Panc1 (cell line): Measurements from ENCODE around the gene ANO4. TPM values are rescaled to one million over a fixed set of nuclear protein-coding genes. Genes with fewer than 3 reads are reported as not detected.

Experiments
- ATAC-seq: fragments of 200-7000 bp; cut with Tn5 transposase; 2 replicates; pipeline ENCODE4 v1.9.1; 2020; ENCODE audit warnings: mild to moderate bottlenecking, moderate library complexity
- BruUV-seq: library from RNA; stranded (reverse); fragments of 400-500 nt; replicated peaks from 2 replicates; lab custom pipeline; 2021; lab: Mats Ljungman, UMichigan
- CTCF ChIA-PET: fragments of 300-600 bp; sonication (Branson Sonifier 250); formaldehyde crosslinking; loops from one replicate; lab custom pipeline; 2022; ENCODE audit warnings: antibody characterized with exemption; lab: Charles Lee
- POLR2A ChIA-PET: fragments of 300-600 bp; sonication (Branson Sonifier 250); formaldehyde crosslinking; loops from one replicate; lab custom pipeline; 2022; ENCODE audit warnings: antibody characterized with exemption; lab: Charles Lee
- DNase-seq: peaks from one replicate; pipeline ENCODE4 v3.0.0-alpha.2; 2010; ENCODE audit warnings: low read depth, low spot score
- H3K27ac ChIP-seq: 2 replicates; pipeline ENCODE4 v1.5.1; 2011; ENCODE audit warnings: mild to moderate bottlenecking, low read length, inconsistent platforms
- H3K27me3 ChIP-seq: fragments of 200-500 bp; sonication (Bioruptor generic); 2 replicates; pipeline ENCODE4 v1.6.0; 2014; ENCODE audit warnings: low read length, inconsistent platforms; ENCODE audit not compliant: control insufficient read depth, insufficient read depth
- H3K36me3 ChIP-seq: fragments of 200-500 bp; sonication (Bioruptor generic); 2 replicates; pipeline ENCODE4 v1.5.1; 2014; ENCODE audit warnings: inconsistent platforms, mild to moderate bottlenecking, low read length, moderate library complexity; ENCODE audit not compliant: control insufficient read depth, insufficient read depth
- H3K4me1 ChIP-seq: 2 replicates; pipeline ENCODE4 v1.5.1; 2011; ENCODE audit warnings: inconsistent platforms, mild to moderate bottlenecking, low read length, moderate library complexity; ENCODE audit not compliant: control insufficient read depth, insufficient read depth
- H3K4me3 ChIP-seq, 2 experiments: 2 replicates each; pipeline ENCODE4 v1.5.1; 2011 to 2012; ENCODE audit warnings: low read depth in 2 of 2, low read length in 2 of 2, mild to moderate bottlenecking in 2 of 2, inconsistent platforms in 1 of 2, moderate library complexity in 1 of 2
- H3K9me3 ChIP-seq: fragments of 200-500 bp; sonication (Bioruptor generic); 2 replicates; pipeline ENCODE4 v1.5.1; 2014; ENCODE audit warnings: low read depth, mild to moderate bottlenecking, inconsistent platforms, low read length, moderate library complexity; ENCODE audit not compliant: control insufficient read depth, insufficient read depth
- POLR2AphosphoS5 ChIP-seq: IDR thresholded peaks from 2 replicates; pipeline ENCODE4 v1.6.1; 2012; ENCODE audit warnings: mild to moderate bottlenecking, low read depth, low read length, moderate library complexity
- SIN3A ChIP-seq: IDR thresholded peaks from 2 replicates; pipeline ENCODE4 v1.6.1; 2012; ENCODE audit warnings: low read depth, mild to moderate bottlenecking, low read length, moderate library complexity, borderline replicate concordance; ENCODE audit not compliant: insufficient read depth
- TCF7L2 ChIP-seq: IDR thresholded peaks from 2 replicates; pipeline ENCODE4 v1.6.1; 2011; ENCODE audit warnings: mild to moderate bottlenecking, low read depth, low read length, inconsistent platforms
- in situ Hi-C: cut with HindIII; loops from 2 replicates; pipeline ENCODE4 v1.10.0; 2016; ENCODE audit warnings: low sequenced_read_pairs, low pct_unique_long_range_greater_than_20kb
- intact Hi-C: fragments of 100-400 bp; cut with micrococcal nuclease; formaldehyde crosslinking; loops from one replicate; pipeline ENCODE4 v1.10.0; 2022; ENCODE audit not compliant: unreplicated experiment
- total RNA-seq: library from RNA; stranded (reverse); gene quantifications from one replicate; pipeline ENCODE4 v1.2.1, GENCODE V29; 2021; ENCODE audit not compliant: unreplicated experiment
- TF ChIP-seq, protein P1 (sequence below): fragments of 450-650 bp; IDR thresholded peaks from 2 replicates; pipeline ENCODE4 v1.5.1; 2017; ENCODE audit warnings: mild to moderate bottlenecking
- TF ChIP-seq, protein P2 (sequence below), 2 experiments: IDR thresholded peaks; 2 replicates each; pipeline ENCODE4 v1.6.1; 2011 to 2012; ENCODE audit warnings: low read depth in 2 of 2, control low read depth in 1 of 2, low read length in 1 of 2, mild to moderate bottlenecking in 1 of 2, moderate library complexity in 1 of 2; ENCODE audit not compliant: insufficient read depth in 1 of 2

The ANO4 gene
- total RNA-seq, 1 experiment from 2014 or later, result not detected

DNA sequence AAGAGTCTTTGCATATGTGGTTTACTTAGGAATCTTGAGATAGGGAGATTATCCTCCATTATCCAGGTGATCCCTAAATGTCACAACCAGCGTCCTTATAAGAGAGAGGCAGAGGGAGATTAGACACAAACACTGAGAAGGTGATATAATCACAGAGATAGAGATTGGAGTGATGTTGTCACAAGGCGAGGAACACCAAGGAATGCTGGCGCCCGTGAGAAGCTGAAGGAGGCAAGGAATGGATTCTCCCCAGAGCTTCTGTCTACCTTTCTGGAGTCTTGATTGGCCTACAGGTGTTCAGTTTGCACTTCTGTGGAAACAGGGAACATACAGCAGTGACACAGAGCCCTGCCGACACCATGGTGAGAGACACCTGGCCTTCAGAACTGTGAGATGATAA, 101.6 kb downstream of the ANO4 start:
- no peak overlapping the region for H3K27ac ChIP-seq
- TF ChIP-seq POLR2AphosphoS5 (no peak), SIN3A (no peak), TCF7L2 (no peak)
- TF ChIP-seq, protein P1, sequence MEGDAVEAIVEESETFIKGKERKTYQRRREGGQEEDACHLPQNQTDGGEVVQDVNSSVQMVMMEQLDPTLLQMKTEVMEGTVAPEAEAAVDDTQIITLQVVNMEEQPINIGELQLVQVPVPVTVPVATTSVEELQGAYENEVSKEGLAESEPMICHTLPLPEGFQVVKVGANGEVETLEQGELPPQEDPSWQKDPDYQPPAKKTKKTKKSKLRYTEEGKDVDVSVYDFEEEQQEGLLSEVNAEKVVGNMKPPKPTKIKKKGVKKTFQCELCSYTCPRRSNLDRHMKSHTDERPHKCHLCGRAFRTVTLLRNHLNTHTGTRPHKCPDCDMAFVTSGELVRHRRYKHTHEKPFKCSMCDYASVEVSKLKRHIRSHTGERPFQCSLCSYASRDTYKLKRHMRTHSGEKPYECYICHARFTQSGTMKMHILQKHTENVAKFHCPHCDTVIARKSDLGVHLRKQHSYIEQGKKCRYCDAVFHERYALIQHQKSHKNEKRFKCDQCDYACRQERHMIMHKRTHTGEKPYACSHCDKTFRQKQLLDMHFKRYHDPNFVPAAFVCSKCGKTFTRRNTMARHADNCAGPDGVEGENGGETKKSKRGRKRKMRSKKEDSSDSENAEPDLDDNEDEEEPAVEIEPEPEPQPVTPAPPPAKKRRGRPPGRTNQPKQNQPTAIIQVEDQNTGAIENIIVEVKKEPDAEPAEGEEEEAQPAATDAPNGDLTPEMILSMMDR, result no peak
- TF ChIP-seq, protein P2, sequence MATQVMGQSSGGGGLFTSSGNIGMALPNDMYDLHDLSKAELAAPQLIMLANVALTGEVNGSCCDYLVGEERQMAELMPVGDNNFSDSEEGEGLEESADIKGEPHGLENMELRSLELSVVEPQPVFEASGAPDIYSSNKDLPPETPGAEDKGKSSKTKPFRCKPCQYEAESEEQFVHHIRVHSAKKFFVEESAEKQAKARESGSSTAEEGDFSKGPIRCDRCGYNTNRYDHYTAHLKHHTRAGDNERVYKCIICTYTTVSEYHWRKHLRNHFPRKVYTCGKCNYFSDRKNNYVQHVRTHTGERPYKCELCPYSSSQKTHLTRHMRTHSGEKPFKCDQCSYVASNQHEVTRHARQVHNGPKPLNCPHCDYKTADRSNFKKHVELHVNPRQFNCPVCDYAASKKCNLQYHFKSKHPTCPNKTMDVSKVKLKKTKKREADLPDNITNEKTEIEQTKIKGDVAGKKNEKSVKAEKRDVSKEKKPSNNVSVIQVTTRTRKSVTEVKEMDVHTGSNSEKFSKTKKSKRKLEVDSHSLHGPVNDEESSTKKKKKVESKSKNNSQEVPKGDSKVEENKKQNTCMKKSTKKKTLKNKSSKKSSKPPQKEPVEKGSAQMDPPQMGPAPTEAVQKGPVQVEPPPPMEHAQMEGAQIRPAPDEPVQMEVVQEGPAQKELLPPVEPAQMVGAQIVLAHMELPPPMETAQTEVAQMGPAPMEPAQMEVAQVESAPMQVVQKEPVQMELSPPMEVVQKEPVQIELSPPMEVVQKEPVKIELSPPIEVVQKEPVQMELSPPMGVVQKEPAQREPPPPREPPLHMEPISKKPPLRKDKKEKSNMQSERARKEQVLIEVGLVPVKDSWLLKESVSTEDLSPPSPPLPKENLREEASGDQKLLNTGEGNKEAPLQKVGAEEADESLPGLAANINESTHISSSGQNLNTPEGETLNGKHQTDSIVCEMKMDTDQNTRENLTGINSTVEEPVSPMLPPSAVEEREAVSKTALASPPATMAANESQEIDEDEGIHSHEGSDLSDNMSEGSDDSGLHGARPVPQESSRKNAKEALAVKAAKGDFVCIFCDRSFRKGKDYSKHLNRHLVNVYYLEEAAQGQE (IDR thresholded peaks at IDR 0.05; ENCODE audit: insufficient read depth in 1 of 2, low read depth in 2 of 2, low read length in 1 of 2), result no peak
- ATAC-seq (no peak), DNase-seq (no peak)
- no peak overlapping the region for H3K4me3 ChIP-seq
- intact Hi-C loops, result no loop called here
- ChIA-PET CTCF (no interaction called here), POLR2A (no interaction called here)
- no peaks in the 10 kb centered on the region for H3K4me1 ChIP-seq
- H3K27me3 ChIP-seq, result no peaks in the 10 kb centered on the region; the same call in 1 of the 2 replicates
- BruUV-seq, result no TSS peak
- H3K9me3 ChIP-seq, result no peaks in the 10 kb centered on the region
- in situ Hi-C loops, result no loop called here
- H3K36me3 ChIP-seq, result no peaks in the 10 kb centered on the region

DNA sequence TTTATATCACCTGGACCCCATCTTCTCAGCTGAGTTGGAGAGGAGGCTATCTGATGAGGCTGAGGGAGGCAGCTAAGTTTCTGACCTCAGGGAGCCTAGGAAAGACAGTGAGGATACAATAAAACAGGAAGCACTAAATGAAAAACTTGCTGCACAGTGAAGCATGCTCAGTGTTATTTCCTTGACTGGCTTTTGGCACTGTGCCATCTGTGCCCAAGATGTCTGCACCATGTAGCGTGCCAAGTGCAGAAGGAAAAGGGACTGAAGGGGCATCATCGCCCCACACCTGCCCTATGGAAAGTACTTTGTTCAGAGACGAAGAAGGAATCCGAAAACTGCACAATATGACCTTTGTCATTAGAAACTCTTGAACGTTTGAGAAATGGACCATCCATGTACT, 102.7 kb downstream of the ANO4 start:
- no peaks in the 10 kb centered on the region for H3K4me1 ChIP-seq
- intact Hi-C loops, result no loop called here
- no peak overlapping the region for H3K4me3 ChIP-seq
- no peaks in the 10 kb centered on the region for H3K9me3 ChIP-seq
- POLR2A ChIA-PET, result no interaction called here
- ATAC-seq, result no peak
- in situ Hi-C loops, result no loop called here
- no peak overlapping the region for H3K27ac ChIP-seq
- TF ChIP-seq, protein P1, result no peak
- TF ChIP-seq POLR2AphosphoS5 (no peak), SIN3A (no peak), TCF7L2 (no peak)
- TF ChIP-seq, protein P2 (IDR thresholded peaks at IDR 0.05; ENCODE audit: insufficient read depth in 1 of 2, low read depth in 2 of 2, low read length in 1 of 2), result no peak
- no TSS peak for BruUV-seq
- H3K36me3 ChIP-seq, result no peaks in the 10 kb centered on the region
- no peak for DNase-seq
- no peaks in the 10 kb centered on the region; the same call in 1 of the 2 replicates for H3K27me3 ChIP-seq
- CTCF ChIA-PET, result no interaction called here
